Superior temporal gyrus (tissue), 1 donor: ENCODE data around the gene XRN2.
"Not testable (repeated sequence)": the region's sequence is repeated elsewhere in the genome, so short reads cannot be mapped to it uniquely, and the experiment has no call there.

Experiments used
- DNase-seq: peaks from one replicate; pipeline ENCODE4 v3.0.0-alpha.2; 2016; ENCODE audit errors: extremely low spot score

The XRN2 gene

GRCh38 chr20:21423712-21424111, 120.6 kb downstream of the XRN2 start:
- DNase-seq, result not testable (repeated sequence)

- no peak for DNase-seq
Observed at GRCh38 chr20:21424846-21425245, 121.7 kb downstream of the XRN2 start.

GRCh38 chr20:21430020-21430419, 126.9 kb downstream of the XRN2 start:
- DNase-seq, result no peak

- no peak for DNase-seq
Observed at GRCh38 chr20:21432911-21433310, 129.8 kb downstream of the XRN2 start.

- DNase-seq, result no peak
Observed at GRCh38 chr20:21433329-21433890, 130.3 kb downstream of the XRN2 start.

GRCh38 chr20:21435576-21435975, 132.4 kb downstream of the XRN2 start:
- DNase-seq, result no peak

GRCh38 chr20:21436205-21436604, 133.1 kb downstream of the XRN2 start:
- no peak for DNase-seq

- DNase-seq, result no peak
Observed at GRCh38 chr20:21437248-21437647, 134.1 kb downstream of the XRN2 start.

GRCh38 chr20:21437816-21438215, 134.7 kb downstream of the XRN2 start:
- DNase-seq, result no peak
